Astrocyte (in vitro differentiated cells and primary cell): Measurements from ENCODE around the gene CLIP2. TPM values are rescaled to one million over a fixed set of nuclear protein-coding genes. Genes with fewer than 3 reads are reported as not detected.
A peak's percentile ranks its signal among the peaks of the same experiment; 100 is the strongest.

Source experiments
- DNase-seq: peaks from one replicate; pipeline ENCODE4 v3.0.0-alpha.2; 2010; ENCODE audit warnings: low read depth
- FAIRE-seq: peaks from 2 replicates; lab custom pipeline; 2011; peaks lifted over from hg19 to GRCh38; lab: Jason Lieb, UNC
- H2AFZ ChIP-seq: 2 replicates; pipeline ENCODE4 v1.6.0; 2012; ENCODE audit warnings: low read depth, low read length, inconsistent platforms
- H3K27ac ChIP-seq: 2 replicates; pipeline ENCODE4 v1.5.1; 2011; ENCODE audit warnings: low read depth, low read length, inconsistent platforms
- H3K27me3 ChIP-seq: 2 replicates; pipeline ENCODE4 v1.6.0; 2011; ENCODE audit warnings: low read length, inconsistent platforms; ENCODE audit not compliant: insufficient read depth
- H3K36me3 ChIP-seq: 2 replicates; pipeline ENCODE4 v1.5.1; 2011; ENCODE audit warnings: low read length, inconsistent platforms; ENCODE audit not compliant: insufficient read depth
- H3K4me1 ChIP-seq: 2 replicates; pipeline ENCODE4 v1.5.1; 2011; ENCODE audit warnings: low read length, inconsistent platforms; ENCODE audit not compliant: insufficient read depth
- H3K4me2 ChIP-seq: 2 replicates; pipeline ENCODE4 v1.6.0; 2012; ENCODE audit warnings: low read length, inconsistent platforms
- H3K4me3 ChIP-seq: 2 replicates; pipeline ENCODE4 v1.5.1; 2011; ENCODE audit warnings: low read depth, mild to moderate bottlenecking, low read length, inconsistent platforms; ENCODE audit not compliant: insufficient read depth
- H3K79me2 ChIP-seq: 2 replicates; pipeline ENCODE4 v1.6.0; 2012; ENCODE audit warnings: mild to moderate bottlenecking, low read length, inconsistent platforms; ENCODE audit not compliant: insufficient read depth
- H3K9ac ChIP-seq: 2 replicates; pipeline ENCODE4 v1.6.0; 2012; ENCODE audit warnings: mild to moderate bottlenecking, low read length, inconsistent platforms
- H3K9me3 ChIP-seq: 2 replicates; pipeline ENCODE4 v1.5.1; 2012; ENCODE audit warnings: low read depth, mild to moderate bottlenecking, low read length, inconsistent platforms; ENCODE audit not compliant: insufficient read depth
- H4K20me1 ChIP-seq: 2 replicates; pipeline ENCODE4 v1.6.0; 2012; ENCODE audit warnings: low read length, inconsistent platforms; ENCODE audit not compliant: insufficient read depth
- H3K27ac Mint-ChIP-seq: one replicate; pipeline ENCODE4 v1.8.0; 2021; ENCODE audit warnings: mild to moderate bottlenecking, mixed read lengths; ENCODE audit not compliant: unreplicated experiment
- H3K27me3 Mint-ChIP-seq: one replicate; pipeline ENCODE4 v1.8.0; 2021; ENCODE audit warnings: low read depth, mixed read lengths; ENCODE audit not compliant: unreplicated experiment
- H3K36me3 Mint-ChIP-seq: one replicate; pipeline ENCODE4 v1.8.0; 2021; ENCODE audit warnings: low read depth, mixed read lengths; ENCODE audit not compliant: unreplicated experiment
- H3K4me1 Mint-ChIP-seq: one replicate; pipeline ENCODE4 v1.8.0; 2021; ENCODE audit warnings: low read depth, mixed read lengths; ENCODE audit not compliant: unreplicated experiment
- H3K4me3 Mint-ChIP-seq: one replicate; pipeline ENCODE4 v1.8.0; 2021; ENCODE audit warnings: mild to moderate bottlenecking, moderate library complexity, mixed read lengths; ENCODE audit not compliant: unreplicated experiment
- H3K9me3 Mint-ChIP-seq: one replicate; pipeline ENCODE4 v1.8.0; 2021; ENCODE audit warnings: mild to moderate bottlenecking, mixed read lengths; ENCODE audit not compliant: unreplicated experiment
- EZH2 ChIP-seq: IDR thresholded peaks from 2 replicates; pipeline ENCODE4 v1.6.1; 2012; ENCODE audit warnings: mild to moderate bottlenecking, low read length, inconsistent platforms; ENCODE audit not compliant: insufficient read depth
- total RNA-seq: library from RNA; stranded (reverse); gene quantifications from 2 replicates; pipeline ENCODE4 v1.2.1, GENCODE V29; 2021
- TF ChIP-seq, protein P1 (sequence below): IDR thresholded peaks from 2 replicates; pipeline ENCODE4 v1.5.1; 2011; ENCODE audit warnings: low read depth, mild to moderate bottlenecking, inconsistent platforms, low read length, moderate library complexity; ENCODE audit not compliant: insufficient read depth

CLIP2 gene
- total RNA-seq, 1 donor from 2014 or later: 31.4 TPM

DNA sequence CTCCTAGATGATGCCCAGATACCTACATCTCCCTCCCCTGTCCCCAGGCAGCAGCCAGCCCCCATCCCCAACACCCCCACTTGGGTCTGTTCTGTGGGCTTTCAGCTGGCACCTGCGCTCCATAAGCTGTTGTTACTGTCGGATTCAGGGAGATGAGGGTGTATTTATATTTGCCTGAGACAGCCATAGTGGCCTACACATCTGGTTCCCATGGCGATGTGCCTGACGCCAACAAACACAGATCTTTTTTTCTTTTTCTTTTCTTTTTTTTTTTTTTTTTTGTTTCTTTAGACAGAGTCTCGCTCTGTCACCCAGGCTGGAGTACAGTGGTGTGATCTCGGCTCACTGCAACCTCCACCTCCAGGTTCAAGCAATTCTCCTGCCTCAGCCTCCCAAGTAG, 73.1 kb downstream of the CLIP2 start:
- H3K4me1 ChIP-seq: no peaks in the 10 kb centered on the region
- no peaks in the 10 kb centered on the region for H3K9me3 ChIP-seq
- H3K27me3 ChIP-seq: no peaks in the 10 kb centered on the region
- no peaks in the 10 kb centered on the region for H3K4me1 Mint-ChIP-seq
- peaks cover 6% of the 10 kb centered on the region for H4K20me1 ChIP-seq
- FAIRE-seq: no peak
- no peaks in the 10 kb centered on the region for H3K79me2 ChIP-seq
- no peaks in the 10 kb centered on the region for H3K27me3 Mint-ChIP-seq
- H3K27ac Mint-ChIP-seq: no peak overlapping the region
- H3K4me3 ChIP-seq: no peak overlapping the region
- no peaks in the 10 kb centered on the region for H3K9me3 Mint-ChIP-seq
- no peak overlapping the region for H3K9ac ChIP-seq
- H3K4me3 Mint-ChIP-seq: no peak overlapping the region
- no peak overlapping the region for H3K27ac ChIP-seq
- no peak overlapping the region for H3K4me2 ChIP-seq
- no peak overlapping the region for H2AFZ ChIP-seq
- TF ChIP-seq EZH2: no peak
- no peak for DNase-seq
- peaks cover 4% of the 10 kb centered on the region for H3K36me3 ChIP-seq
- H3K36me3 Mint-ChIP-seq: peaks cover 13% of the 10 kb centered on the region

DNA sequence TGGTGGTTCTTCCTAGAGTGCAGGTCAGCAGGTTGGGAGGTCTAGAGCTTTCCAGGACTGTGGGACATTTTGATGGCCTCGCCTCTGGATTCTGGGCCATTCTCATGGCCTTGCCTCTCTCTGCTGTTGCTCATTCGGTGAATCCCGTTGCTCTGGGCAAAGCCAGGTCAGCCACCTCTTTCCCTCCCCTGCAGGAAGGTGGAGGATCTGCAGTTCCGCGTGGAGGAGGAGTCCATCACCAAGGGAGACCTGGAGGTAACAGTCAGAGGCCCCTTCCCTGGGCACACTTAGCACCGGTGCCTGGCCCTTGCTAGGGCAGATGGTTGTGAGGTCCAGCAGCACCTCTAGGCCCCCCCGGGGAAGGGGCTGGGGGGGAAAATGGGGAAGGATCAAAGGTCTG, 74.9 kb downstream of the CLIP2 start:
- no peaks in the 10 kb centered on the region for H3K9me3 Mint-ChIP-seq
- DNase-seq: no peak
- H3K4me1 Mint-ChIP-seq: no peaks in the 10 kb centered on the region
- H3K27ac ChIP-seq: no peak overlapping the region
- peaks cover 6% of the 10 kb centered on the region for H4K20me1 ChIP-seq
- H3K27me3 Mint-ChIP-seq: no peaks in the 10 kb centered on the region
- H3K27me3 ChIP-seq: no peaks in the 10 kb centered on the region
- no peaks in the 10 kb centered on the region for H3K4me1 ChIP-seq
- no peak overlapping the region for H2AFZ ChIP-seq
- peaks cover 3% of the 10 kb centered on the region for H3K36me3 ChIP-seq
- H3K27ac Mint-ChIP-seq: no peak overlapping the region
- H3K9me3 ChIP-seq: no peaks in the 10 kb centered on the region
- H3K9ac ChIP-seq: no peak overlapping the region
- H3K79me2 ChIP-seq: no peaks in the 10 kb centered on the region
- no peak overlapping the region for H3K4me3 ChIP-seq
- no peak overlapping the region for H3K4me2 ChIP-seq
- no peak for FAIRE-seq
- TF ChIP-seq EZH2: no peak
- peaks cover 14% of the 10 kb centered on the region for H3K36me3 Mint-ChIP-seq
- H3K4me3 Mint-ChIP-seq: no peak overlapping the region

DNA sequence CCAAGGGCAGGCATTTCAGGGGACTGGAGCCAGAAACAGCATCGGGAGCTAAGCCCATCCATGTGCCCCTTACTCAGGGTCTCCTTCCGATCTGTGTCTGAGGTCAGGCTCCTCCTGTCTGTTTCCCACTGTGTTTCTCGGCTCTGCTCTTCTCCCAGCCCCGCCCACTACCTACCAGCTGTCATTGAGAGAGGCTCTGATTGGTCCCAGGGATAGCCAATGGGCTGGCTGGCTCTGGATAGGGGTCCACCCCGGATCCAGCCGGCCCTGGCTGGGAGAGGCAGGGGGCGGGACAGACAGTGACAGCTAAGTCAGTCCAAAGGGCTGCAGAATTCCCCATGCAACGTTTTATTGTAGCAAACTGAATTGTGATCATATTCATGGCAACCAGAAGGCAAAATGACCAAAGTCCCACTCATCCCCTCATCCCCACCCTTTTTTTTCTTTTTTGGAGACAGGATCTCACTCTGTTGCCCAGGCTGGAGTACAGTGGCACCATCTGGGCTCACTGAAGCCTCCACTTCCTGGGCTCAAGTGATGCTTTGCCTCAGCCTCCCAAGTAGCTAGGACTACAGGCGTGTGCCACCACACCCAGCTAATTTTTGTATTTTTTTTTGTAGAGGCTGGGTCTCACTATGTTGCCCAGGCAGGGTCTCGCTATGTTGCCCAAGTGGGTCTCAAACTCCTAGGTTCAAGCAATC, 76.3 kb downstream of the CLIP2 start:
- Mint-ChIP-seq H3K4me1 (no peaks in the 10 kb centered on the region), H3K4me3 (no peak overlapping the region)
- no peak overlapping the region for H3K27ac ChIP-seq

More for the DNA sequence above, 76.3 kb downstream of the CLIP2 start:
- no peaks in the 10 kb centered on the region for H3K9me3 Mint-ChIP-seq
- no peaks in the 10 kb centered on the region for H3K9me3 ChIP-seq
- DNase-seq (peak; percentile 21), FAIRE-seq (no peak)
- no peaks in the 10 kb centered on the region for H3K27me3 ChIP-seq
- no peak overlapping the region for H3K27ac Mint-ChIP-seq
- no peaks in the 10 kb centered on the region for H3K36me3 ChIP-seq
- H3K4me1 ChIP-seq: no peaks in the 10 kb centered on the region
- no peaks in the 10 kb centered on the region for H3K79me2 ChIP-seq
- no peak overlapping the region for H2AFZ ChIP-seq
- H3K27me3 Mint-ChIP-seq: no peaks in the 10 kb centered on the region
- TF ChIP-seq, protein P1, sequence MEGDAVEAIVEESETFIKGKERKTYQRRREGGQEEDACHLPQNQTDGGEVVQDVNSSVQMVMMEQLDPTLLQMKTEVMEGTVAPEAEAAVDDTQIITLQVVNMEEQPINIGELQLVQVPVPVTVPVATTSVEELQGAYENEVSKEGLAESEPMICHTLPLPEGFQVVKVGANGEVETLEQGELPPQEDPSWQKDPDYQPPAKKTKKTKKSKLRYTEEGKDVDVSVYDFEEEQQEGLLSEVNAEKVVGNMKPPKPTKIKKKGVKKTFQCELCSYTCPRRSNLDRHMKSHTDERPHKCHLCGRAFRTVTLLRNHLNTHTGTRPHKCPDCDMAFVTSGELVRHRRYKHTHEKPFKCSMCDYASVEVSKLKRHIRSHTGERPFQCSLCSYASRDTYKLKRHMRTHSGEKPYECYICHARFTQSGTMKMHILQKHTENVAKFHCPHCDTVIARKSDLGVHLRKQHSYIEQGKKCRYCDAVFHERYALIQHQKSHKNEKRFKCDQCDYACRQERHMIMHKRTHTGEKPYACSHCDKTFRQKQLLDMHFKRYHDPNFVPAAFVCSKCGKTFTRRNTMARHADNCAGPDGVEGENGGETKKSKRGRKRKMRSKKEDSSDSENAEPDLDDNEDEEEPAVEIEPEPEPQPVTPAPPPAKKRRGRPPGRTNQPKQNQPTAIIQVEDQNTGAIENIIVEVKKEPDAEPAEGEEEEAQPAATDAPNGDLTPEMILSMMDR: no peak
- H3K9ac ChIP-seq: no peak overlapping the region
- H3K36me3 Mint-ChIP-seq: peaks cover 14% of the 10 kb centered on the region
- no peak overlapping the region for H3K4me2 ChIP-seq
- H3K4me3 ChIP-seq: no peak overlapping the region
- no peaks in the 10 kb centered on the region for H4K20me1 ChIP-seq
